ENCODE measurements around the gene ALKBH2.
A peak's percentile ranks its signal among the peaks of the same experiment; 100 is the strongest.
"Not testable (repeated sequence)": the region's sequence is repeated elsewhere in the genome, so short reads cannot be mapped to it uniquely, and the experiment has no call there.

Gene ALKBH2

GRCh38 chr12:109084425-109084824 is 8.8 kb downstream of the ALKBH2 start:
- in situ Hi-C loops (cut with MboI; ENCODE audit: low sequenced_read_pairs), result no loop called here
- Histone ChIP-seq H3K27me3 (ENCODE audit: low read depth) (no peaks in the 10 kb centered on the region), H3K36me3 (replicated peaks) (peaks cover 61% of the 10 kb centered on the region), H3K4me3 (no peak overlapping the region), H3K9me3 (no peaks in the 10 kb centered on the region), H3K4me1 (no peaks in the 10 kb centered on the region)
- DNase-seq (ENCODE audit: low spot score in 2 of 2), result no peak

GRCh38 chr12:109082751-109083150 is 10.5 kb downstream of the ALKBH2 start:
- Histone ChIP-seq H3K4me1 (no peaks in the 10 kb centered on the region), H3K4me3 (no peak overlapping the region), H3K27me3 (ENCODE audit: low read depth) (no peaks in the 10 kb centered on the region), H3K36me3 (replicated peaks) (peaks cover 45% of the 10 kb centered on the region), H3K9me3 (no peaks in the 10 kb centered on the region)
- DNase-seq (ENCODE audit: low spot score in 2 of 2), result no peak
- in situ Hi-C loops (cut with MboI; ENCODE audit: low sequenced_read_pairs), result no loop called here

- Histone ChIP-seq H3K4me1 (no peaks in the 10 kb centered on the region), H3K36me3 (replicated peaks) (peaks cover 12% of the 10 kb centered on the region), H3K27me3 (ENCODE audit: low read depth) (no peaks in the 10 kb centered on the region), H3K9me3 (no peaks in the 10 kb centered on the region), H3K4me3 (no peak overlapping the region)
- in situ Hi-C loops (cut with MboI; ENCODE audit: low sequenced_read_pairs), result no loop called here
- no peak for DNase-seq (ENCODE audit: low spot score in 2 of 2)
These were observed 18.4 kb downstream of the ALKBH2 start for GRCh38 chr12:109074866-109075265.

GRCh38 chr12:109069307-109070271 is 23.7 kb downstream of the ALKBH2 start:
- DNase-seq (ENCODE audit: low spot score in 2 of 2), result peak in 1 of 2 experiments; percentile 18
- Histone ChIP-seq H3K27me3 (ENCODE audit: low read depth) (no peaks in the 10 kb centered on the region), H3K36me3 (replicated peaks) (peaks cover 15% of the 10 kb centered on the region), H3K9me3 (no peaks in the 10 kb centered on the region), H3K4me3 (no peak overlapping the region), H3K4me1 (no peaks in the 10 kb centered on the region)
- in situ Hi-C loops (cut with MboI; ENCODE audit: low sequenced_read_pairs), result no loop called here

GRCh38 chr12:109065853-109066193 is 27.4 kb downstream of the ALKBH2 start:
- no peak for DNase-seq (ENCODE audit: low spot score in 2 of 2)
- Histone ChIP-seq H3K27me3 (ENCODE audit: low read depth) (no peaks in the 10 kb centered on the region), H3K4me1 (no peaks in the 10 kb centered on the region), H3K9me3 (no peaks in the 10 kb centered on the region), H3K4me3 (no peak overlapping the region), H3K36me3 (replicated peaks) (peaks cover 7% of the 10 kb centered on the region)
- in situ Hi-C loops (cut with MboI; ENCODE audit: low sequenced_read_pairs), result no loop called here

- H3K4me3 ChIP-seq, result no peak overlapping the region
- no peaks in the 10 kb centered on the region for H3K9me3 ChIP-seq
- H3K36me3 ChIP-seq (replicated peaks), result peaks cover 7% of the 10 kb centered on the region
- no peaks in the 10 kb centered on the region for H3K27me3 ChIP-seq (ENCODE audit: low read depth)
- DNase-seq (ENCODE audit: low spot score in 2 of 2), result no peak
- in situ Hi-C loops (cut with MboI; ENCODE audit: low sequenced_read_pairs), result no loop called here
- no peaks in the 10 kb centered on the region for H3K4me1 ChIP-seq
These were observed 28.0 kb downstream of the ALKBH2 start for GRCh38 chr12:109065154-109065852.

GRCh38 chr12:109064143-109064542 is 29.1 kb downstream of the ALKBH2 start:
- H3K9me3 ChIP-seq, result no peaks in the 10 kb centered on the region
- DNase-seq (ENCODE audit: low spot score in 2 of 2), result no peak
- no peak overlapping the region for H3K4me3 ChIP-seq
- H3K27me3 ChIP-seq (ENCODE audit: low read depth), result no peaks in the 10 kb centered on the region
- in situ Hi-C loops (cut with MboI; ENCODE audit: low sequenced_read_pairs), result no loop called here
- no peaks in the 10 kb centered on the region for H3K4me1 ChIP-seq
- H3K36me3 ChIP-seq (replicated peaks), result peaks cover 7% of the 10 kb centered on the region

GRCh38 chr12:109058773-109059172 is 34.5 kb downstream of the ALKBH2 start:
- Histone ChIP-seq H3K9me3 (no peaks in the 10 kb centered on the region), H3K4me1 (0 out of 2 replicates have a peak, but pooled peaks cover 2% of the 10 kb centered on the region), H3K36me3 (replicated peaks) (peaks cover 10% of the 10 kb centered on the region; the same call in 1 of the 2 replicates)

GRCh38 chr12:109057376-109057775 is 35.9 kb downstream of the ALKBH2 start:
- Histone ChIP-seq H3K36me3 (replicated peaks) (peaks cover 10% of the 10 kb centered on the region; the same call in 1 of the 2 replicates), H3K9me3 (no peaks in the 10 kb centered on the region), H3K4me3 (no peak overlapping the region), H3K27me3 (ENCODE audit: low read depth) (no peaks in the 10 kb centered on the region), H3K4me1 (peaks cover 5% of the 10 kb centered on the region; the same call in 1 of the 2 replicates)
- no peak for DNase-seq (ENCODE audit: low spot score in 2 of 2)
- in situ Hi-C loops (cut with MboI; ENCODE audit: low sequenced_read_pairs), result no loop called here

More at GRCh38 chr12:109058773-109059172, 34.5 kb downstream of the ALKBH2 start:
- DNase-seq (ENCODE audit: low spot score in 2 of 2), result no peak
- in situ Hi-C loops (cut with MboI; ENCODE audit: low sequenced_read_pairs), result no loop called here
- no peaks in the 10 kb centered on the region for H3K27me3 ChIP-seq (ENCODE audit: low read depth)
- no peak overlapping the region for H3K4me3 ChIP-seq

- Histone ChIP-seq H3K4me3 (no peak overlapping the region), H3K4me1 (peaks cover 7% of the 10 kb centered on the region; the same call in 1 of the 2 replicates), H3K27me3 (ENCODE audit: low read depth) (no peaks in the 10 kb centered on the region), H3K36me3 (replicated peaks) (peaks cover 10% of the 10 kb centered on the region; the same call in 1 of the 2 replicates), H3K9me3 (no peaks in the 10 kb centered on the region)
- DNase-seq (ENCODE audit: low spot score in 2 of 2), result no peak
- in situ Hi-C loops (cut with MboI; ENCODE audit: low sequenced_read_pairs), result no loop called here
These were observed 36.4 kb downstream of the ALKBH2 start for GRCh38 chr12:109056891-109057290.

GRCh38 chr12:109054520-109054919 is 38.8 kb downstream of the ALKBH2 start:
- Histone ChIP-seq H3K9me3 (no peaks in the 10 kb centered on the region), H3K36me3 (replicated peaks) (peaks cover 10% of the 10 kb centered on the region; the same call in 1 of the 2 replicates), H3K4me3 (no peak overlapping the region), H3K4me1 (peaks cover 8% of the 10 kb centered on the region; the same call in 1 of the 2 replicates), H3K27me3 (ENCODE audit: low read depth) (no peaks in the 10 kb centered on the region)
- no peak for DNase-seq (ENCODE audit: low spot score in 2 of 2)
- in situ Hi-C loops (cut with MboI; ENCODE audit: low sequenced_read_pairs), result no loop called here

GRCh38 chr12:109054124-109054513 is 39.2 kb downstream of the ALKBH2 start:
- H3K27me3 ChIP-seq (ENCODE audit: low read depth); in situ Hi-C loops (cut with MboI; ENCODE audit: low sequenced_read_pairs); H3K4me1 ChIP-seq; DNase-seq (ENCODE audit: low spot score in 2 of 2); H3K9me3 ChIP-seq; H3K36me3 ChIP-seq (replicated peaks): not testable (repeated sequence)
- peak overlapping the region; percentile 98; the same call in 1 of the 2 replicates for H3K4me3 ChIP-seq

GRCh38 chr12:109053382-109054123 is 39.7 kb downstream of the ALKBH2 start:
- peak overlapping the region; percentile 98 for H3K4me3 ChIP-seq
- DNase-seq (ENCODE audit: low spot score in 2 of 2), result no peak
- in situ Hi-C loops (cut with MboI; ENCODE audit: low sequenced_read_pairs), result no loop called here

More at GRCh38 chr12:109053382-109054123, 39.7 kb downstream of the ALKBH2 start:
- Histone ChIP-seq H3K27me3 (ENCODE audit: low read depth) (no peaks in the 10 kb centered on the region), H3K36me3 (replicated peaks) (peaks cover 10% of the 10 kb centered on the region; the same call in 1 of the 2 replicates), H3K4me1 (peaks cover 8% of the 10 kb centered on the region; the same call in 1 of the 2 replicates), H3K9me3 (no peaks in the 10 kb centered on the region)
